GM12864 (cell line): ENCODE results near the gene FAM107B.

Experiments used
- DNase-seq: peaks from one replicate; pipeline ENCODE4 v3.0.0-alpha.2; 2011; ENCODE audit warnings: low read depth
- H3K4me3 ChIP-seq: 2 replicates; pipeline ENCODE4 v1.5.1; 2011; ENCODE audit warnings: mild to moderate bottlenecking, low read depth, low read length, control low read depth
- TF ChIP-seq, protein P1 (sequence below): IDR thresholded peaks from 2 replicates; pipeline ENCODE4 v1.5.1; 2011; ENCODE audit warnings: low read depth, mild to moderate bottlenecking, moderate library complexity, low read length, control low read depth, inconsistent platforms; ENCODE audit errors: missing control alignments

Gene FAM107B

DNA sequence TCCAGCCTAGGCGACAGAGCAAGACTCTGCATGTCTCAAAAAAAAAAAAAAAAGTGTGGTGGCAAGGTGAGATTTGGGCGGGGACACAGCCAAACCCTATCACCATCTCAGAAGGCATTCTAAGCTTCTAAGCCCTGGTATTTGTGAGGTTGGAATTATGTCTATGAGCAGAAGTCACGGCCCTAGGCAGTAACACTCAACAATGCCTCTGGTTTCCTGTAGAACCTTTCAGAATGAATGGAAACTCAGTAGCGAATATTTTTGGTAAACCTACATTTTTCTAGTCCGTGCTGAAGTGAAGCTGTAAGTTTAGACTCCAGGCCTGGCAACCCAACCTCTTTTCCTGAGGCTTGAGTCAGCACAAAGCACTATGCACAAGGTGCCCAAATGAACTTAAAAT, 88.3 kb downstream of the FAM107B start:
- DNase-seq: no peak
- TF ChIP-seq, protein P1, sequence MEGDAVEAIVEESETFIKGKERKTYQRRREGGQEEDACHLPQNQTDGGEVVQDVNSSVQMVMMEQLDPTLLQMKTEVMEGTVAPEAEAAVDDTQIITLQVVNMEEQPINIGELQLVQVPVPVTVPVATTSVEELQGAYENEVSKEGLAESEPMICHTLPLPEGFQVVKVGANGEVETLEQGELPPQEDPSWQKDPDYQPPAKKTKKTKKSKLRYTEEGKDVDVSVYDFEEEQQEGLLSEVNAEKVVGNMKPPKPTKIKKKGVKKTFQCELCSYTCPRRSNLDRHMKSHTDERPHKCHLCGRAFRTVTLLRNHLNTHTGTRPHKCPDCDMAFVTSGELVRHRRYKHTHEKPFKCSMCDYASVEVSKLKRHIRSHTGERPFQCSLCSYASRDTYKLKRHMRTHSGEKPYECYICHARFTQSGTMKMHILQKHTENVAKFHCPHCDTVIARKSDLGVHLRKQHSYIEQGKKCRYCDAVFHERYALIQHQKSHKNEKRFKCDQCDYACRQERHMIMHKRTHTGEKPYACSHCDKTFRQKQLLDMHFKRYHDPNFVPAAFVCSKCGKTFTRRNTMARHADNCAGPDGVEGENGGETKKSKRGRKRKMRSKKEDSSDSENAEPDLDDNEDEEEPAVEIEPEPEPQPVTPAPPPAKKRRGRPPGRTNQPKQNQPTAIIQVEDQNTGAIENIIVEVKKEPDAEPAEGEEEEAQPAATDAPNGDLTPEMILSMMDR: no peak

DNA sequence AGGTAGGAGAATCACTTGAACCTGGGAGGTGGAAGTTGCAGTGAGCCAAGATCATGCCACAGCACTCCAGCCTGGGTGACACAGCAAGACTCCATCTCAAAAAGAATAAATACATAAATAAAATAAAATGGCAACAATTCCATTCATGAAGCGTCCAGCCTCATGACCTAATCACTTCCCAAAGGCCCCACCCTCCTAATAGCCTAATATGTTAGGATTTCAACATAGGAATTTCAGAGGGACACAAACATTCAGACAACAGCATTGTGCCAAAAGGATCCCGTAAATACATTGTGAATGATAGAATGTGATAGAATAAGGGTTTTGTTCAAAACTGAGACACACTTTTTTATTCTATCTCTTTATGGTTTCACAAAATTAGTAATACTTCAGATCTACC, 90.3 kb downstream of the FAM107B start:
- DNase-seq: no peak
- TF ChIP-seq, protein P1: no peak
- H3K4me3 ChIP-seq: no peak overlapping the region

More for the DNA sequence above, 88.3 kb downstream of the FAM107B start:
- no peak overlapping the region for H3K4me3 ChIP-seq

DNA sequence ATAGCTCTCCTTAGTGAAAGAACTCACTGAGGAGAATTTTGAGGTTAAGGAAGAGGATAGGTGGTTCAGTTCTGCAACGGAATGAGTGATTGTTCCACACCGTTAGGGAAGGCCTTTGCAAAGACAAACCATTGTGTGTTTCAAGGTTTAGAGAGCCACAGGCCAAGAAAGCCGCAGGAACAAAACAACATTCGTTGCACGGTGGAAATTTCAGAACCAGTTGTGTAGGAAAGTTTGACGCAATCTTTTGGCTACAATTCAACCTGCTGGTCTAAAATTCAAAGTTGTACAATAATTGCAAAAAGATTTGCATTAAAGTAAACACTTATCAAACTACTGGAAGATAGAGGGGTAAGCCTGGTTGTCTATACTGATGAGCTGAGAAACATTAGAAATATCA, 91.4 kb downstream of the FAM107B start:
- DNase-seq: no peak
- TF ChIP-seq, protein P1: no peak

DNA sequence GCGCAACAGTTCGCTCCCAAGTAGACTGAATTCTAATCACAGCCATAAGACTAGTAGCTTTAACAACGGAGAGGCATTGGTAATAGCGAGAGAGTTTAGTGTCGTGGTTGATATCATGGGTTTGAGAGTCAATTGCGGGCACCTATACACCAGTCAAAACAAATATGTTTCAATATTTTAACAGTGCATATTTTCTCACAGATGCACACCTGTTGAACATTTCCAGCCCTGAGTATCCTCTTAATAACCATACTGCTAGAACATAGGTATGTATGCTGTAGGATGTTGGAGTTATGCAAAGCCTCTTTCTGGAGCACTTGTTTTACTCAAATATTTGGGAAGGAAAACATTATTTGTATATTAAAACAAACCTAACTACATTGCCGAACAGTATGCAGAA, 92.9 kb downstream of the FAM107B start:
- H3K4me3 ChIP-seq: no peak overlapping the region
- no peak for DNase-seq
- TF ChIP-seq, protein P1: no peak

More for the DNA sequence above, 91.4 kb downstream of the FAM107B start:
- no peak overlapping the region for H3K4me3 ChIP-seq

DNA sequence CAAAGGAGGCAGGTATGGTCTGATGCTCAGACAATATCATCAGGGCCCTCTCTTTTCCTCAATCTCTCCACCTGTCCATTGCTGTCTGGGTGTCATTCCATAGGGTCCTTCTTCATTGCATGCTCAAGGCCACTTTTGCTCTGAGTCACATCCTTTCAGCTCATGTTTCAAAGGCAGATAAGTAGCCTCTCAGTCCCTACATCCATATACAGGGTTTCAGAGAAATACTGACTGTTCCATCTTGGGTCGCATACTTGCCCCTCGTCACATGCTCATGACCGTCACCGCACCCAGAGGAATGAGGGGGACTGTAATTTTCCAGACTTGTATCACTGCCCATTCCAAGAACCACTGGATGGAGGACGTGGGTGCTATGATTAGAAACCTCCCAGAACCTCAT, 93.4 kb downstream of the FAM107B start:
- H3K4me3 ChIP-seq: no peak overlapping the region
- TF ChIP-seq, protein P1: no peak
- no peak for DNase-seq

DNA sequence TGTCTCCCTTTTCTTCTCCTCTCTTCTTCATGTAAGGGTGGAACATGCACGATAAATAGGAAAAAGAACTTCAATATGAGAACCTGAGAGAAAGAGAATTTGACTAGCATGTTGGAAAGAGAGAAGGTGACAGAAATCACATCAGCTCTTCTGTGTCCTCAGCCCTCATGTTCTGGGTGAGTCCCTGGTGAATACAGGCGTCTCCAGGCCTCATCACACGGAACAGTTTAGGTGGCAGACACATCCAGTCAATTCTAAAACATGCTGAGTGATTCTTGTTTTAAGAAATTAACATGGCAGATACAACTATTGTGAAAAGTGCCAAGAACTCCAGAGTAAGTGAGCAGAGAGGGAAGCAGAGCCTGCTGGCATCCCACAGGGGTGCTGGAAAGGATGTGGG, 96.1 kb downstream of the FAM107B start:
- no peak overlapping the region for H3K4me3 ChIP-seq
- TF ChIP-seq, protein P1: no peak
- DNase-seq: no peak

DNA sequence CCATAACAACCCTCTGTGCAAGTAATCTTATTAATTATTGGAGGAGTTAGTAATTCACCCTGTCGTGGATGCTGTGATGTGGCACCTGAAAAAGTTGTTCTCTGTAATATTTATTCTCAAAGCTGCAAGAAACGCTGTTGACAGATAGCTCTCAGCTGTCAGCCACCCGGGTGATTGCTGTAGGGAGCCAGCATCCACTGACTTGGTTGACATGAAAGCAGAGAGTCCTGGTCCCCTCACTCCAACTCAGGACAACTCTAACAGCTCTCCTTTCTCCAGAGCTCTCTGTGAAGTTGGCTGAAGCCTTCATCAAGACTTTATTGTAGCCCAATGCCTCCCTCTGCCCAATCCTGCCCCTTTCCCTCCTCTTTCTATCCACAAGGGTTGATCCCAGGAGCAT, 98.0 kb downstream of the FAM107B start:
- TF ChIP-seq, protein P1: no peak
- no peak overlapping the region for H3K4me3 ChIP-seq
- no peak for DNase-seq
